Brain microvascular endothelial cell (primary cell): ENCODE results near the gene OR13G1.
A peak's percentile ranks its signal among the peaks of the same experiment; 100 is the strongest.

ENCODE experiments used
- DNase-seq: peaks from one replicate; pipeline ENCODE4 v3.0.0-alpha.2; 2020
- H3K27ac ChIP-seq: fragments of 250-450 bp; sonication (Bioruptor Pico); 2 replicates; pipeline ENCODE4 v1.5.1; 2020; ENCODE audit warnings: mild to moderate bottlenecking, moderate library complexity
- H3K27me3 ChIP-seq: fragments of 250-450 bp; sonication (Bioruptor Pico); replicated peaks from 2 replicates; pipeline ENCODE4 v1.5.1; 2020; ENCODE audit warnings: mild to moderate bottlenecking
- H3K36me3 ChIP-seq: fragments of 250-450 bp; sonication (Bioruptor Pico); replicated peaks from 2 replicates; pipeline ENCODE4 v1.5.1; 2020; ENCODE audit warnings: mild to moderate bottlenecking
- H3K4me3 ChIP-seq: 2 replicates; pipeline ENCODE4 v1.5.1; 2011; ENCODE audit warnings: low read depth, mild to moderate bottlenecking, control low read depth, low read length, moderate library complexity
- in situ Hi-C: cut with HindIII; loops from 2 replicates; pipeline ENCODE4 v1.10.0; 2017; ENCODE audit warnings: low sequenced_read_pairs, low pct_ligation_motif_present
- TF ChIP-seq, protein P1 (sequence below): IDR thresholded peaks from 2 replicates; pipeline ENCODE4 v1.5.1; 2011; ENCODE audit warnings: low read depth, mild to moderate bottlenecking, moderate library complexity, low read length, control low read depth, inconsistent platforms; ENCODE audit errors: missing control alignments

The OR13G1 gene

GRCh38 chr1:247681288-247681897 lies 1.9 kb upstream of the OR13G1 start:
- Histone ChIP-seq H3K27ac (no peak overlapping the region), H3K27me3 (no peaks in the 10 kb centered on the region), H3K36me3 (no peaks in the 10 kb centered on the region), H3K4me3 (no peak overlapping the region)
- in situ Hi-C loops, result no loop called here
- peak; percentile 28 for DNase-seq
- TF ChIP-seq, protein P1, sequence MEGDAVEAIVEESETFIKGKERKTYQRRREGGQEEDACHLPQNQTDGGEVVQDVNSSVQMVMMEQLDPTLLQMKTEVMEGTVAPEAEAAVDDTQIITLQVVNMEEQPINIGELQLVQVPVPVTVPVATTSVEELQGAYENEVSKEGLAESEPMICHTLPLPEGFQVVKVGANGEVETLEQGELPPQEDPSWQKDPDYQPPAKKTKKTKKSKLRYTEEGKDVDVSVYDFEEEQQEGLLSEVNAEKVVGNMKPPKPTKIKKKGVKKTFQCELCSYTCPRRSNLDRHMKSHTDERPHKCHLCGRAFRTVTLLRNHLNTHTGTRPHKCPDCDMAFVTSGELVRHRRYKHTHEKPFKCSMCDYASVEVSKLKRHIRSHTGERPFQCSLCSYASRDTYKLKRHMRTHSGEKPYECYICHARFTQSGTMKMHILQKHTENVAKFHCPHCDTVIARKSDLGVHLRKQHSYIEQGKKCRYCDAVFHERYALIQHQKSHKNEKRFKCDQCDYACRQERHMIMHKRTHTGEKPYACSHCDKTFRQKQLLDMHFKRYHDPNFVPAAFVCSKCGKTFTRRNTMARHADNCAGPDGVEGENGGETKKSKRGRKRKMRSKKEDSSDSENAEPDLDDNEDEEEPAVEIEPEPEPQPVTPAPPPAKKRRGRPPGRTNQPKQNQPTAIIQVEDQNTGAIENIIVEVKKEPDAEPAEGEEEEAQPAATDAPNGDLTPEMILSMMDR, result peak; percentile 87

GRCh38 chr1:247680171-247680570 lies 632 bp upstream of the OR13G1 start:
- TF ChIP-seq, protein P1, result no peak
- DNase-seq, result no peak
- in situ Hi-C loops, result no loop called here
- Histone ChIP-seq H3K4me3 (no peak overlapping the region), H3K27ac (no peak overlapping the region), H3K36me3 (no peaks in the 10 kb centered on the region), H3K27me3 (no peaks in the 10 kb centered on the region)

DNA sequence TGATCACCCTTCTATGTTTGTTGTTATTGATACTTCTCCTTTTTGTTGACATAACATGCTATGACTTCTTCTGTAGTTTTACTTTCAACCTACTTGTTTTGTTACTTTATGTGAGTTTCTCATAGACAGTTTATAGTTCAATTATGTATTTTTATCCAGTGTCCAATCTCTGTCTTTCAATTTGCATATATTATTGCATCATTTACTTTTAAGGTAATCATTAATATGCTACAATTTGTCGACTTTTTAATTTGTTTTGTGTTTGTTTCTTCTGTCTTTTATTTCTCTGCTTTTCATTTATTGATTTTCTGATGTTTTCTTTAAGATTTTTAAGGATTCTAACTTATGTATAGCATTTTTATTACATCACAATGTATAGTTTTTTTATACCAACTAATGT lies 10.3 kb downstream of the OR13G1 start:
- TF ChIP-seq, protein P1, result no peak
- H3K4me3 ChIP-seq, result no peak overlapping the region
- DNase-seq, result no peak
- no peak overlapping the region for H3K27ac ChIP-seq
- no peaks in the 10 kb centered on the region for H3K36me3 ChIP-seq
- in situ Hi-C loops, result no loop called here
- H3K27me3 ChIP-seq, result no peaks in the 10 kb centered on the region

GRCh38 chr1:247656221-247656875 lies 23.2 kb downstream of the OR13G1 start:
- H3K27me3 ChIP-seq, result no peaks in the 10 kb centered on the region
- no peaks in the 10 kb centered on the region for H3K36me3 ChIP-seq
- in situ Hi-C loops, result no loop called here
- no peak for DNase-seq
- H3K4me3 ChIP-seq, result no peak overlapping the region
- TF ChIP-seq, protein P1, result no peak
- no peak overlapping the region for H3K27ac ChIP-seq

DNA sequence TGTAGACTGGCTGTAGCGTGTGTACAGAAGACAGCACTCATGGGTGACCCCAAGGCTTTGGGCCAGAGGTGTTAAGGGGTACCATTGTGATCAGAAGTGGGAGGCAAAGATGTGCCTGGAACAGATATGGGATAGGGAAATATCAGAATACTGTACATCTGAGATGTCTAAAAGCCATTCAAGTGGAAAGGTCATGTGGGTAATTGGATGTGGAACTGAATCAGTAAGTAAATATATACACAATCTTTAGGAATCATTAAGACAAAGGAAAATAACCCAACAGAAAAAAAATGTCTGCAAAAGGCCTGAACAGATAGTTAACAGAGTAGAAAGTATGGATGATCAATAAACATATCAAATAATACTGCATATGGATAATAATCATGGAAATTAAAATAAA lies 26.5 kb downstream of the OR13G1 start:
- Histone ChIP-seq H3K27me3 (no peaks in the 10 kb centered on the region), H3K27ac (no peak overlapping the region), H3K4me3 (no peak overlapping the region), H3K36me3 (no peaks in the 10 kb centered on the region)
- TF ChIP-seq, protein P1, result no peak
- DNase-seq, result no peak
- in situ Hi-C loops, result no loop called here

DNA sequence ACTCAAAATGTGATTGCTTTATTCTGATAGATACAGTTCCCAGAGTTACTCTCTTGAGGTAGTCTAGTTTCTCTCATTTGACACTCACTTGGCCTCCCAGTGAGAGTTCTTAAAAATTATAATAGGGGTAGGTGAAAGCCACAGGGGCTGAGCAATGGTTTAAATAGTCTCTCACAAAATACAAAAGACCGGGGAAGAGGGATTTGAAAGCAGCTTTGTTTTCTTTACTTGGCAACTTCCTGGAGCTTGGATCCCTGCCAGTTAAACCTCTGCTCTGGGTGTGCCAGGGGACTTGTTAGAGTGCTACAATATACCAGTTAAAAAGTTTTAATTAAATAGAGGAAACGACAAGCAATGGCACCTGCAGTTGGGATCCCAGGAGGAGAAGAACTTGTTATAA lies 31.7 kb downstream of the OR13G1 start:
- in situ Hi-C loops, result no loop called here
- no peak overlapping the region for H3K4me3 ChIP-seq

More for the DNA sequence above, 31.7 kb downstream of the OR13G1 start:
- Histone ChIP-seq H3K27me3 (no peaks in the 10 kb centered on the region), H3K36me3 (no peaks in the 10 kb centered on the region), H3K27ac (no peak overlapping the region)
- no peak for DNase-seq
- TF ChIP-seq, protein P1, result no peak
